CD8-positive, alpha-beta memory T cell (primary cell): ENCODE measurements around the gene HYOU1. TPM values are rescaled to one million over a fixed set of nuclear protein-coding genes. Genes with fewer than 3 reads are reported as not detected.

ENCODE experiments used
- CTCF ChIA-PET: fragments of 350-600 bp; sonication (Branson Sonifier 250); formaldehyde crosslinking; loops from one replicate; lab custom pipeline; 2021; ENCODE audit warnings: antibody characterized with exemption; lab: Charles Lee
- POLR2A ChIA-PET: fragments of 350-600 bp; sonication (Branson Sonifier 250); formaldehyde crosslinking; loops from one replicate; lab custom pipeline; 2021; ENCODE audit warnings: antibody characterized with exemption; lab: Charles Lee
- DNase-seq, 5 donors: peaks; one replicate each; pipeline versions ENCODE4 v3.0.0 to v3.0.0-alpha.2; 2020 to 2022; ENCODE audit warnings: mixed read lengths in 1 of 5
- H3K27ac ChIP-seq: one replicate; pipeline ENCODE4 v1.7.0; 2013; ENCODE audit warnings: low read depth, mild to moderate bottlenecking, low read length, moderate library complexity
- H3K27me3 ChIP-seq: 2 replicates; pipeline ENCODE4 v1.7.0; 2013; ENCODE audit warnings: low read length, mild to moderate bottlenecking; ENCODE audit not compliant: insufficient read depth, poor library complexity, severe bottlenecking
- H3K36me3 ChIP-seq: 2 replicates; pipeline ENCODE4 v1.7.0; 2013; ENCODE audit warnings: mild to moderate bottlenecking, low read length, moderate library complexity; ENCODE audit not compliant: insufficient read depth
- H3K4me1 ChIP-seq: 2 replicates; pipeline ENCODE4 v1.7.0; 2013; ENCODE audit warnings: mild to moderate bottlenecking, low read length, moderate library complexity; ENCODE audit not compliant: insufficient read depth
- H3K4me3 ChIP-seq: 2 replicates; pipeline ENCODE4 v1.7.0; 2013; ENCODE audit warnings: mild to moderate bottlenecking, low read length
- H3K9me3 ChIP-seq: 2 replicates; pipeline ENCODE4 v1.7.0; 2013; ENCODE audit warnings: mild to moderate bottlenecking, low read length
- H3K27ac Mint-ChIP-seq, 8 donors: one replicate each; pipeline ENCODE4 v1.8.0; 2020 to 2021; ENCODE audit warnings: mixed read lengths in 8 of 8, mild to moderate bottlenecking in 6 of 8, inconsistent platforms in 3 of 8, moderate library complexity in 3 of 8
- H3K27me3 Mint-ChIP-seq, 2 donors: one replicate each; pipeline ENCODE4 v1.8.0; 2020 to 2021; ENCODE audit warnings: mixed read lengths in 2 of 2, mild to moderate bottlenecking in 1 of 2, moderate library complexity in 1 of 2
- H3K36me3 Mint-ChIP-seq, 3 donors: one replicate each; pipeline ENCODE4 v1.8.0; 2020 to 2021; ENCODE audit warnings: mixed read lengths in 3 of 3, inconsistent platforms in 1 of 3, mild to moderate bottlenecking in 1 of 3
- H3K4me1 Mint-ChIP-seq, 3 donors: one replicate each; pipeline ENCODE4 v1.8.0; 2020 to 2021; ENCODE audit warnings: mixed read lengths in 3 of 3, inconsistent platforms in 1 of 3, mild to moderate bottlenecking in 1 of 3
- H3K4me3 Mint-ChIP-seq, 7 donors: one replicate each; pipeline ENCODE4 v1.8.0; 2020 to 2021; ENCODE audit warnings: mixed read lengths in 7 of 7, mild to moderate bottlenecking in 6 of 7, moderate library complexity in 4 of 7, inconsistent platforms in 2 of 7
- H3K9me3 Mint-ChIP-seq, 5 donors: one replicate each; pipeline ENCODE4 v1.8.0; 2020 to 2022; ENCODE audit warnings: mixed read lengths in 5 of 5, mild to moderate bottlenecking in 3 of 5, moderate library complexity in 2 of 5, inconsistent platforms in 1 of 5
- polyA plus RNA-seq: library from polyadenylated mRNA; unstranded; fragments of 300-500 nt; fragmentation: Illumina TruSeq; gene quantifications from one replicate; pipeline ENCODE4 v1.2.3, GENCODE V29; 2021
- total RNA-seq, 2 experiments: library from RNA; stranded (reverse); gene quantifications; one replicate each; pipeline ENCODE4 v1.2.3, GENCODE V29; 2021

The HYOU1 gene
- total and polyA plus RNA-seq, 3 experiments from 2014 or later, result 33.4 to 181 (median 181) TPM

DNA sequence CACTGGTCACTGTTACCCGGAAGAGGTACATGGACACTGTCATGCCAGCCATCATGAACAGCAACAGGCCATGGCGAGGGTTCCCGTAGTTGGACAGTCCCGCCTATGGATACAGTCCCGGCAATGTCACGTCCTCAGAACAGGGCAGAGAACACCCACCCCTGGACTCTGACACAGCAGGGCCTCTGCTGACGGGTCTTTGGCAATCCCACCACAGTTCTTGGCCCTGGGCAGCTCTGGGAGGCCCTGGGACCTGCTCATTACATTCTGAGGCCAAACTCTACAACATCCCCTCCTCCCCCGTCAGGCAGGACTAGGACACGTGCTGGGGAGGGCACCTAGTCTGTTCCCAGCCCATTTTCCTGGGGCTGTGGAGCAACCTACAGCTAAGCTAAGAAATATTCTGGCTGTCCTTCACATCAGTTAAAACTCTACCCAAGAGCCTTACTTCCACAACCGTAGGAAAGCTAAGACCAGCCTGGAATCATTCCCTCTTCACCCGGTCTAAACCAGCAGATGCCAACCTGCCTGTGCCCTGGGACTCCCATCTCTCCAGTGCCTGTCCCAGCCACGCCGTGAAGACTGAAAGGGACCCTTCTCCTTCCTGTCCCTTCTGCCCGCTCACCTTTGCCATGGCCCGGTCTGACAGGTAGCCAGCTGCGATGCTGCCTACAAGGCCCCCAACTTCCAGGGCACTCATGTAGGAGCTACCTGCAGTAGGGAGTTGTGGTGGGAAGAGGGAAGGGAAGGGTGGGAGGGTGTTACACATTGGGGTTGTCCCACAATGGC is 30.8 kb downstream of the HYOU1 start:
- Mint-ChIP-seq H3K4me1 (peaks cover 35 to 54% (median 41%) of the 10 kb centered on the region in 3 donors), H3K36me3 (peaks cover 5 to 55% (median 10%) of the 10 kb centered on the region in 3 donors), H3K27ac (peak overlapping the region in 2 of 8 donors; percentile 54 to 66), H3K27me3 (no peaks in the 10 kb centered on the region), H3K9me3 (no peaks in the 10 kb centered on the region), H3K4me3 (peak overlapping the region in 1 of 7 donors; percentile 18)
- Histone ChIP-seq H3K27me3 (no peaks in the 10 kb centered on the region), H3K36me3 (peaks cover 28% of the 10 kb centered on the region), H3K4me3 (no peak overlapping the region), H3K4me1 (peaks cover 35% of the 10 kb centered on the region), H3K27ac (no peak overlapping the region), H3K9me3 (no peaks in the 10 kb centered on the region)
- POLR2A ChIA-PET, result interaction anchor here (0.6 kb wide), 1 partner anchor 187 kb away, joined by 4 read pairs; no protein-coding TSS in a partner anchor
- CTCF ChIA-PET, result no interaction called here
- no peak for DNase-seq

- peak overlapping the region in 7 of 8 donors; percentile 45 to 93 (median 75) for H3K27ac Mint-ChIP-seq
Observed at GRCh38 chr11:119025541-119025940, 31.5 kb downstream of the HYOU1 start.

DNA sequence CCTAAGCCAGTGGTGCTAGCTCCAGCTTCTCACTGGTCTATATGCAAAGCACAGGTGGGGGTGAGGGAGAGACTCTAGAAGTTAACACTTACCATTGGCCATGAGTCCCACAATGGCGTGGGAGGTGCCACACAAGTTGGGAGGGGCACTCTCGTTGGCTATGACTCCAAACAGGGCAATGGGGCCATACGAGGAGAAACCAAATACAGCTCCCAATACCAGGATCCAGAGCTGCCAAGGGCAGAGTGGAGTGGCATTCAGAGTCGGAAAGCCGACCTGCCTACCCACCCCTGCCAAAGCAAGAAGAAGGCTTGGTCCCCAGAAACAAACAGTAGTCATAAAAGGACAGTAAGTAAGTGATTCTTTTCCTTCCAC is 31.9 kb downstream of the HYOU1 start:
- Mint-ChIP-seq H3K27me3 (no peaks in the 10 kb centered on the region), H3K36me3 (peaks cover 5 to 61% (median 11%) of the 10 kb centered on the region in 3 donors), H3K4me3 (no peak overlapping the region), H3K4me1 (peaks cover 40 to 57% (median 47%) of the 10 kb centered on the region in 3 donors), H3K27ac (peak overlapping the region in 7 of 8 donors; percentile 45 to 93 (median 70)), H3K9me3 (no peaks in the 10 kb centered on the region)
- Histone ChIP-seq H3K36me3 (peaks cover 30% of the 10 kb centered on the region), H3K9me3 (no peaks in the 10 kb centered on the region), H3K27me3 (no peaks in the 10 kb centered on the region), H3K27ac (no peak overlapping the region), H3K4me1 (peaks cover 39% of the 10 kb centered on the region), H3K4me3 (no peak overlapping the region)
- POLR2A ChIA-PET, result no interaction called here
- CTCF ChIA-PET, result no interaction called here
- DNase-seq, result no peak

More at GRCh38 chr11:119025541-119025940, 31.5 kb downstream of the HYOU1 start:
- Histone ChIP-seq H3K4me3 (no peak overlapping the region), H3K27ac (no peak overlapping the region), H3K4me1 (peaks cover 36% of the 10 kb centered on the region), H3K36me3 (peaks cover 30% of the 10 kb centered on the region), H3K27me3 (no peaks in the 10 kb centered on the region), H3K9me3 (no peaks in the 10 kb centered on the region)
- ChIA-PET POLR2A (no interaction called here), CTCF (no interaction called here)
- H3K4me3 Mint-ChIP-seq, result peak overlapping the region in 1 of 7 donors; percentile 18
- H3K36me3 Mint-ChIP-seq, result peaks cover 5 to 57% (median 10%) of the 10 kb centered on the region in 3 donors
- no peaks in the 10 kb centered on the region for H3K9me3 Mint-ChIP-seq
- H3K27me3 Mint-ChIP-seq, result no peaks in the 10 kb centered on the region
- peaks cover 36 to 53% (median 43%) of the 10 kb centered on the region in 3 donors for H3K4me1 Mint-ChIP-seq
- DNase-seq, result no peak

DNA sequence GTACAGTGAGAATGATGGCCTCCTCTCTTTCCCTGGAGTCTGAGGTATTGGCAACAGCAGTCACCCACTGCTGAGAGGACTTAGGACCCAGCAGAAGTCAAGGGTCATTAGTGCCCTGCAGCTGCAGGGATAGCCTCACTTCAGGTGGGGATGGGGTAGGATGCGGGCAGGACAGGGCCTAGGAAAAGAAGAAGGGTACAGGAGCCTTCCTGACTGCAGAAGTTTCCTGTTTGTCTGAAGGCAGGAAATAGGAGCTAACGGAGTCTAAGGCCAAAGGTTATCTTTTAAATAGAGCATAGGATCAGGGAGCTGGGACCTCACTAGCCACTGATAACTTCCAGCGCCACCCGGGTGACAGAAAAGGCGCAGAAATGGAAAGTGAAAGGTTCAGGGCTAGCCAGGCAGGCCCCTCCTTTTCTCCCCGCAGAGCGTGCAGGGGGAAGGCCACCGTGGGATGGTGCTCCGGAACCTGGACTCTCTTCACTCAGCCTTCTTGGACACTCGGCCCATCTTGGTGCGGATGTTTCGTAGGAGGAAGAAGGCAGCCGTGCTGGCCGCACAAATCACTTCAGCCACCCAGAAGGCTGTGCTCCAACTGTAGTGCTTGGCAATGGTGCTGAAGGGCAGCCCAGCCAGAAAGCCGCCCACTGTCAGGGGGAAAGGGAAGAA is 32.4 kb downstream of the HYOU1 start:
- Histone ChIP-seq H3K4me3 (no peak overlapping the region), H3K27ac (no peak overlapping the region), H3K27me3 (no peaks in the 10 kb centered on the region), H3K4me1 (peaks cover 40% of the 10 kb centered on the region), H3K36me3 (peaks cover 30% of the 10 kb centered on the region), H3K9me3 (no peaks in the 10 kb centered on the region)
- no peak for DNase-seq
- H3K27ac Mint-ChIP-seq, result peak overlapping the region in 7 of 8 donors; percentile 22 to 85 (median 70)
- CTCF ChIA-PET, result no interaction called here
- POLR2A ChIA-PET, result no interaction called here
- H3K4me3 Mint-ChIP-seq, result peak overlapping the region in 1 of 7 donors; percentile 31
- no peaks in the 10 kb centered on the region for H3K27me3 Mint-ChIP-seq
- no peaks in the 10 kb centered on the region for H3K9me3 Mint-ChIP-seq
- H3K36me3 Mint-ChIP-seq, result peaks cover 5 to 66% (median 13%) of the 10 kb centered on the region in 3 donors
- H3K4me1 Mint-ChIP-seq, result peaks cover 40 to 57% (median 48%) of the 10 kb centered on the region in 3 donors

- Mint-ChIP-seq H3K9me3 (no peaks in the 10 kb centered on the region), H3K4me1 (peaks cover 34 to 54% (median 48%) of the 10 kb centered on the region in 3 donors), H3K27ac (peak overlapping the region; percentile 1 to 94 (median 32)), H3K27me3 (no peaks in the 10 kb centered on the region), H3K4me3 (peak overlapping the region in 1 of 7 donors; percentile 31), H3K36me3 (peaks cover 5 to 70% (median 13%) of the 10 kb centered on the region in 3 donors)
- H3K4me1 ChIP-seq, result peaks cover 34% of the 10 kb centered on the region
- no peak overlapping the region for H3K4me3 ChIP-seq
- H3K27me3 ChIP-seq, result no peaks in the 10 kb centered on the region
- H3K9me3 ChIP-seq, result no peaks in the 10 kb centered on the region
- DNase-seq, result no peak
- peaks cover 30% of the 10 kb centered on the region for H3K36me3 ChIP-seq
- no peak overlapping the region for H3K27ac ChIP-seq
- CTCF ChIA-PET, result interaction anchor here (1.2 kb wide), 2 partner anchors 44 to 182 kb away, joined by 3 to 5 read pairs; partner anchors contain the start of genes CBL and VPS11
- POLR2A ChIA-PET, result no interaction called here
Observed at GRCh38 chr11:119023741-119024140, 33.3 kb downstream of the HYOU1 start.

GRCh38 chr11:119021631-119022030 is 35.4 kb downstream of the HYOU1 start:
- Mint-ChIP-seq H3K36me3 (peaks cover 5 to 84% (median 13%) of the 10 kb centered on the region in 3 donors), H3K27ac (peak overlapping the region in 7 of 8 donors; percentile 23 to 88 (median 59)), H3K4me1 (peaks cover 41 to 68% (median 60%) of the 10 kb centered on the region in 3 donors), H3K9me3 (no peaks in the 10 kb centered on the region), H3K27me3 (peaks cover 0 to 2% of the 10 kb centered on the region in 2 donors), H3K4me3 (peak overlapping the region in 5 of 7 donors; percentile 20 to 79 (median 50))
- H3K27me3 ChIP-seq, result no peaks in the 10 kb centered on the region
- H3K4me1 ChIP-seq, result peaks cover 44% of the 10 kb centered on the region
- peaks cover 31% of the 10 kb centered on the region for H3K36me3 ChIP-seq
- no peak overlapping the region for H3K4me3 ChIP-seq
- no peak overlapping the region for H3K27ac ChIP-seq
- H3K9me3 ChIP-seq, result no peaks in the 10 kb centered on the region
- DNase-seq, result no peak
- ChIA-PET CTCF (interaction anchor here (1.4 kb wide), 1 partner anchor 9 kb away, joined by 4 read pairs; the partner anchor contains the start of gene SLC37A4), POLR2A (no interaction called here)

GRCh38 chr11:119019996-119020395 is 37.0 kb downstream of the HYOU1 start:
- ChIA-PET CTCF (interaction anchor here (1.3 to 2.9 kb wide), 3 partner anchors 12 to 31 kb away, joined by 3 to 11 read pairs (median 8); partner anchors contain the start of gene CENATAC), POLR2A (interaction anchor here (2.1 to 2.9 kb wide), 2 partner anchors 10 to 37 kb away, joined by 10 read pairs; partner anchors contain the start of genes HYOU1 and SLC37A4)
- no peaks in the 10 kb centered on the region for H3K27me3 ChIP-seq
- Mint-ChIP-seq H3K36me3 (peaks cover 12 to 87% (median 12%) of the 10 kb centered on the region in 3 donors), H3K27me3 (peaks cover 0 to 2% of the 10 kb centered on the region in 2 donors), H3K9me3 (no peaks in the 10 kb centered on the region), H3K4me1 (peaks cover 46 to 84% (median 70%) of the 10 kb centered on the region in 3 donors), H3K27ac (peak overlapping the region; percentile 24 to 100 (median 100)), H3K4me3 (peak overlapping the region; percentile 97 to 100 (median 99))
- peak overlapping the region; percentile 15 for H3K4me3 ChIP-seq
- DNase-seq, result no peak
- H3K4me1 ChIP-seq, result peaks cover 54% of the 10 kb centered on the region
- H3K27ac ChIP-seq, result no peak overlapping the region
- peaks cover 46% of the 10 kb centered on the region for H3K36me3 ChIP-seq
- H3K9me3 ChIP-seq, result no peaks in the 10 kb centered on the region
